Measurements from ENCODE around the gene HECW1.

DNA sequence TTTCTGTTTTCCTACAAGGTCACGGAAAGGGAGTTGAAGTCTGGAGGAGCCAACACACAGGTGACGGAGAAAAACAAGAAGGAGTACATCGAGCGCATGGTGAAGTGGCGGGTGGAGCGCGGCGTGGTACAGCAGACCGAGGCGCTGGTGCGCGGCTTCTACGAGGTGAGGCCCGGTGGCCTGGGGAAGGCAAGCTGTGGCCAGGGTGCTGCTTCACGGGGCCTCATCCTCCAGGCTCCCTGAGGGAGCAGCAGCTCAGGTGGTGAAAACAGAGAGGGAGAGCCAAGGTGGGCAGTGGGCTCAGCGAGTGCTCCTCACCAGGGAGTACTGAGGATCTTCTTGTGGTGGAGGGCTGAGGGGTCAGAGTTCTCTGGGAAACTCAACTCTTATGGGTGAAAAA is 438.0 kb downstream of the HECW1 start:
- TF ChIP-seq JUN (IDR thresholded peaks at IDR 0.05) = no peak
- TF ChIP-seq, protein P1, sequence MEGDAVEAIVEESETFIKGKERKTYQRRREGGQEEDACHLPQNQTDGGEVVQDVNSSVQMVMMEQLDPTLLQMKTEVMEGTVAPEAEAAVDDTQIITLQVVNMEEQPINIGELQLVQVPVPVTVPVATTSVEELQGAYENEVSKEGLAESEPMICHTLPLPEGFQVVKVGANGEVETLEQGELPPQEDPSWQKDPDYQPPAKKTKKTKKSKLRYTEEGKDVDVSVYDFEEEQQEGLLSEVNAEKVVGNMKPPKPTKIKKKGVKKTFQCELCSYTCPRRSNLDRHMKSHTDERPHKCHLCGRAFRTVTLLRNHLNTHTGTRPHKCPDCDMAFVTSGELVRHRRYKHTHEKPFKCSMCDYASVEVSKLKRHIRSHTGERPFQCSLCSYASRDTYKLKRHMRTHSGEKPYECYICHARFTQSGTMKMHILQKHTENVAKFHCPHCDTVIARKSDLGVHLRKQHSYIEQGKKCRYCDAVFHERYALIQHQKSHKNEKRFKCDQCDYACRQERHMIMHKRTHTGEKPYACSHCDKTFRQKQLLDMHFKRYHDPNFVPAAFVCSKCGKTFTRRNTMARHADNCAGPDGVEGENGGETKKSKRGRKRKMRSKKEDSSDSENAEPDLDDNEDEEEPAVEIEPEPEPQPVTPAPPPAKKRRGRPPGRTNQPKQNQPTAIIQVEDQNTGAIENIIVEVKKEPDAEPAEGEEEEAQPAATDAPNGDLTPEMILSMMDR (IDR thresholded peaks at IDR 0.05) = no peak
- TF ChIP-seq RFX5 (IDR thresholded peaks at IDR 0.05) = no peak
- no peak for TF ChIP-seq USF2 (IDR thresholded peaks at IDR 0.05)
- TF ChIP-seq, protein P2, sequence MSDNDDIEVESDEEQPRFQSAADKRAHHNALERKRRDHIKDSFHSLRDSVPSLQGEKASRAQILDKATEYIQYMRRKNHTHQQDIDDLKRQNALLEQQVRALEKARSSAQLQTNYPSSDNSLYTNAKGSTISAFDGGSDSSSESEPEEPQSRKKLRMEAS (IDR thresholded peaks at IDR 0.05) = no peak
- no peak for TF ChIP-seq ZSCAN20 (CRISPR knock-in tag; IDR thresholded peaks at IDR 0.05)
- TF ChIP-seq, protein P3, sequence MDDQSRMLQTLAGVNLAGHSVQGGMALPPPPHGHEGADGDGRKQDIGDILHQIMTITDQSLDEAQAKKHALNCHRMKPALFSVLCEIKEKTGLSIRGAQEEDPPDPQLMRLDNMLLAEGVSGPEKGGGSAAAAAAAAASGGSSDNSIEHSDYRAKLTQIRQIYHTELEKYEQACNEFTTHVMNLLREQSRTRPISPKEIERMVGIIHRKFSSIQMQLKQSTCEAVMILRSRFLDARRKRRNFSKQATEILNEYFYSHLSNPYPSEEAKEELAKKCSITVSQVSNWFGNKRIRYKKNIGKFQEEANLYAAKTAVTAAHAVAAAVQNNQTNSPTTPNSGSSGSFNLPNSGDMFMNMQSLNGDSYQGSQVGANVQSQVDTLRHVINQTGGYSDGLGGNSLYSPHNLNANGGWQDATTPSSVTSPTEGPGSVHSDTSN (IDR thresholded peaks at IDR 0.05) = no peak
- TF ChIP-seq, protein P4, sequence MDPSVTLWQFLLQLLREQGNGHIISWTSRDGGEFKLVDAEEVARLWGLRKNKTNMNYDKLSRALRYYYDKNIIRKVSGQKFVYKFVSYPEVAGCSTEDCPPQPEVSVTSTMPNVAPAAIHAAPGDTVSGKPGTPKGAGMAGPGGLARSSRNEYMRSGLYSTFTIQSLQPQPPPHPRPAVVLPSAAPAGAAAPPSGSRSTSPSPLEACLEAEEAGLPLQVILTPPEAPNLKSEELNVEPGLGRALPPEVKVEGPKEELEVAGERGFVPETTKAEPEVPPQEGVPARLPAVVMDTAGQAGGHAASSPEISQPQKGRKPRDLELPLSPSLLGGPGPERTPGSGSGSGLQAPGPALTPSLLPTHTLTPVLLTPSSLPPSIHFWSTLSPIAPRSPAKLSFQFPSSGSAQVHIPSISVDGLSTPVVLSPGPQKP (IDR thresholded peaks at IDR 0.05; ENCODE audit: low read depth, low read length) = no peak
